ENCODE data around the gene TEC.

TEC gene

DNA sequence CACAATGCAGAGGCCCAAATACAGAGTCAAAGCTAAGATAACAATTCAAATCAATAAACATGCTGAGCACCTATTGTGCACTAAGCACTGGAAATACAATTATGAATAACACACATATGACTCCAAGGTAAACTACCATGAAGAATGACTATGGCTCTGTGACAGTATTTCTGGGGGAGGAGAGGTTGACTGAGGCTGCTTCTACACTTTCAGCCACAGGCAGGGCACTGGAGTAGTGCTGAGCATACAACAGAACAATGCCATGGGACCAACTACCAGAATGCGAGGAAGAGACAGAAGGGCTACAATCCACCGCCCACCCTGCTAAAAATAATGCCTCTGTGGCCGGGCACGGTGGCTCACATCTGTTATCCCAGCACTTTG, 13.7 kb downstream of the TEC start:
- peaks cover under 1% of the 10 kb centered on the region; the same call in 1 of the 2 replicates for H3F3A ChIP-seq (ENCODE audit: insufficient read depth, low read length)
- DNase-seq, result no peak
- no peaks in the 10 kb centered on the region for H3K9me2 ChIP-seq (replicated peaks; ENCODE audit: insufficient read depth, low read length)
- no peak overlapping the region for H3K4me3 ChIP-seq (ENCODE audit: low read length)
- H3K4me2 ChIP-seq (ENCODE audit: low read depth, low read length), result no peak overlapping the region
- TF ChIP-seq EZH2phosphoT487 (IDR thresholded peaks at IDR 0.05; ENCODE audit: low read length) (no peak), EZH2 (optimal IDR thresholded peaks at IDR 0.05; ENCODE audit: low read depth, low read length) (no peak)
- TF ChIP-seq, protein P1, sequence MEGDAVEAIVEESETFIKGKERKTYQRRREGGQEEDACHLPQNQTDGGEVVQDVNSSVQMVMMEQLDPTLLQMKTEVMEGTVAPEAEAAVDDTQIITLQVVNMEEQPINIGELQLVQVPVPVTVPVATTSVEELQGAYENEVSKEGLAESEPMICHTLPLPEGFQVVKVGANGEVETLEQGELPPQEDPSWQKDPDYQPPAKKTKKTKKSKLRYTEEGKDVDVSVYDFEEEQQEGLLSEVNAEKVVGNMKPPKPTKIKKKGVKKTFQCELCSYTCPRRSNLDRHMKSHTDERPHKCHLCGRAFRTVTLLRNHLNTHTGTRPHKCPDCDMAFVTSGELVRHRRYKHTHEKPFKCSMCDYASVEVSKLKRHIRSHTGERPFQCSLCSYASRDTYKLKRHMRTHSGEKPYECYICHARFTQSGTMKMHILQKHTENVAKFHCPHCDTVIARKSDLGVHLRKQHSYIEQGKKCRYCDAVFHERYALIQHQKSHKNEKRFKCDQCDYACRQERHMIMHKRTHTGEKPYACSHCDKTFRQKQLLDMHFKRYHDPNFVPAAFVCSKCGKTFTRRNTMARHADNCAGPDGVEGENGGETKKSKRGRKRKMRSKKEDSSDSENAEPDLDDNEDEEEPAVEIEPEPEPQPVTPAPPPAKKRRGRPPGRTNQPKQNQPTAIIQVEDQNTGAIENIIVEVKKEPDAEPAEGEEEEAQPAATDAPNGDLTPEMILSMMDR (IDR thresholded peaks at IDR 0.05; ENCODE audit: low read length), result no peak
- H3K9ac ChIP-seq (ENCODE audit: low read length), result no peak overlapping the region
- peaks cover 97% of the 10 kb centered on the region for H3K79me2 ChIP-seq (ENCODE audit: low read length)
- no peaks in the 10 kb centered on the region for H4K20me1 ChIP-seq (ENCODE audit: insufficient read depth, low read length)
- H3K27ac ChIP-seq (ENCODE audit: low read length), result no peak overlapping the region
- H3K4me1 ChIP-seq (ENCODE audit: low read length), result peaks cover 6% of the 10 kb centered on the region
- H3K27me3 ChIP-seq (replicated peaks; ENCODE audit: insufficient read depth, low read length), result no peaks in the 10 kb centered on the region
- H2AFZ ChIP-seq (ENCODE audit: low read length), result no peak overlapping the region
- no peaks in the 10 kb centered on the region for H3K9me3 ChIP-seq (replicated peaks; ENCODE audit: insufficient read depth, low read length)
- 0 out of 2 replicates have a peak, but pooled peaks cover 2% of the 10 kb centered on the region for H3K36me3 ChIP-seq (replicated peaks; ENCODE audit: insufficient read depth, low read length)

DNA sequence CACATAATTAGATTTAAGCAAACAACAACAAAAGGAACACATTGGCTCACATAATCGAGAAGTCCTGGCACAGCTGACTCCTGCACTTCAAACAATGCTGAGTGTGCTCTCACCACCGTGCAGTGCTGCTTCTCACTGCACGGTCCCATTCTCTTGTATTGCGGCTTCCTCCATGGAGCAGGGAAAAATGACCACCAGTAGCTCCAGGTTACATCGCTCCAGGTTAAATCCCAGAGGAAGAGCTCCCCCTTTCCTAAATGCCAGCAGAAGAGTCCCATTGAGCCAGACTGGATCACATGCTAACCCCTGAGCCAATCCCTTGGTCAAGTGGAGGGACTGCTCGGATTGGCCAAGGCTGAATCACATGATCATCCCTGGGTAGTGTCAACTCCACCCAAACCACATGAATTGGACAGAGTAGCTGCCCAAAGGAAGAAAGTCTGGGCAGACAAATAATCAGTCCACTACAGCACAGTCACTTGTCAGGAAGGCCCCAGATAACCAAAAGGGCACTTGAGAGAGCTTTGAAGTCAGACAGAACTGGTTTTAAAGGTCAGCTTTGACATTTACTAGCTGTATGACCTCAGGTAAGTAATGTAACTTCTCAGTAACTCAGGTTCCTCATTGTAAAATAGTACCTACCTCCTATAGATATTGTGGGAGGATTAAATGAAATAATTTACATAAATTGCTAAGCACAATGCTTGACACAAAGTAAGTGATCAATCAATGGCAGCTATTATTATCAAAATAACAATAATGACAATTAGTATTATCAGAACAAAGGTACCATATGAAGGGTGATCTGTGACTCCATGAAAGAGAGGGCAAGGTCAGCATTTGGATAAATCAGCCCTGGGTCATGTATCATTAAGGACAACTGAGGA, 14.3 kb downstream of the TEC start:
- Histone ChIP-seq H2AFZ (ENCODE audit: low read length) (no peak overlapping the region), H3K27me3 (replicated peaks; ENCODE audit: insufficient read depth, low read length) (no peaks in the 10 kb centered on the region), H3K4me2 (ENCODE audit: low read depth, low read length) (no peak overlapping the region), H3F3A (ENCODE audit: insufficient read depth, low read length) (no peaks in the 10 kb centered on the region), H3K4me3 (ENCODE audit: low read length) (no peak overlapping the region), H3K4me1 (ENCODE audit: low read length) (no peaks in the 10 kb centered on the region), H3K79me2 (ENCODE audit: low read length) (peaks cover 97% of the 10 kb centered on the region), H3K36me3 (replicated peaks; ENCODE audit: insufficient read depth, low read length) (peaks cover 6% of the 10 kb centered on the region; the same call in 1 of the 2 replicates), H3K9ac (ENCODE audit: low read length) (no peak overlapping the region), H3K9me3 (replicated peaks; ENCODE audit: insufficient read depth, low read length) (no peaks in the 10 kb centered on the region), H3K9me2 (replicated peaks; ENCODE audit: insufficient read depth, low read length) (no peaks in the 10 kb centered on the region), H3K27ac (ENCODE audit: low read length) (no peak overlapping the region), H4K20me1 (ENCODE audit: insufficient read depth, low read length) (no peaks in the 10 kb centered on the region)
- no peak for DNase-seq
- TF ChIP-seq EZH2 (optimal IDR thresholded peaks at IDR 0.05; ENCODE audit: low read depth, low read length), result no peak
- no peak for TF ChIP-seq EZH2phosphoT487 (IDR thresholded peaks at IDR 0.05; ENCODE audit: low read length)
- TF ChIP-seq, protein P1 (IDR thresholded peaks at IDR 0.05; ENCODE audit: low read length), result no peak

DNA sequence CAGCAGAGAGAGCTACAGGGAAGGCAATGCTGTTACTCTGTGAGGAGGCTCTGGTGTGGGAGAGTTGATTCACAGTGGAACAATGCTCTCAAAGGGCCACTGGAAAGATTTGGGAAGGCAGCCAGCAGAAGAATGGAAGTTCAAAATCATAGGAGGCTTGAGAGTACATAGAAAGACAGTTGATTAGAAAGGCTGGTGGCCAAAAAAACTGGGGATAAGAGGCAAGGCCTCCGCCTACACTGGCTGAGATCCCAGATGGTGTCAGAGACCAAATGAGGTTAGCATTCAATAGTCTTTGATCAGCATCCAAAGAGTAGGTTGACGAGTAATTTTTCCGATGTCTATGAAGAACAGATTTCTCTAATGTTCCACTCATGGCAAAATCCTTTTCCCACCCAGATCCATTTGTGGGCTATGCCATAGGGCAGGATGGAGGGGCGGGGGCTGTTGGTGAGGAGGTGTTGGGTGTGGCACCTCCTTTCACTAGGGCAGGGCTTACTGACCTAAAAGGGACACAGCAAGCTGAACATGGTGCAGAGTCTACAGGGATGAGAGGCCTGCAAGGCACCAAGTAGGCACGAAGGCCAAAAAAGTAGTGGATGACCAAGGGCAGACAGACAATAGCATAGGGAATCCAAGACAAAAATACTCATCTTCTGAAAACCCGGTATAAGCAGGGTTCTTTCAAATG, 15.1 kb downstream of the TEC start:
- no peak overlapping the region for H2AFZ ChIP-seq (ENCODE audit: low read length)
- peaks cover 97% of the 10 kb centered on the region for H3K79me2 ChIP-seq (ENCODE audit: low read length)
- TF ChIP-seq EZH2phosphoT487 (IDR thresholded peaks at IDR 0.05; ENCODE audit: low read length) (no peak), EZH2 (optimal IDR thresholded peaks at IDR 0.05; ENCODE audit: low read depth, low read length) (no peak)
- TF ChIP-seq, protein P1 (IDR thresholded peaks at IDR 0.05; ENCODE audit: low read length), result no peak
- H3F3A ChIP-seq (ENCODE audit: insufficient read depth, low read length), result no peaks in the 10 kb centered on the region
- H3K9me2 ChIP-seq (replicated peaks; ENCODE audit: insufficient read depth, low read length), result no peaks in the 10 kb centered on the region
- H3K36me3 ChIP-seq (replicated peaks; ENCODE audit: insufficient read depth, low read length), result peaks cover 6% of the 10 kb centered on the region; the same call in 1 of the 2 replicates
- no peak overlapping the region for H3K9ac ChIP-seq (ENCODE audit: low read length)
- DNase-seq, result no peak
- no peak overlapping the region for H3K4me2 ChIP-seq (ENCODE audit: low read depth, low read length)
- H3K4me3 ChIP-seq (ENCODE audit: low read length), result no peak overlapping the region
- no peaks in the 10 kb centered on the region for H4K20me1 ChIP-seq (ENCODE audit: insufficient read depth, low read length)
- H3K27me3 ChIP-seq (replicated peaks; ENCODE audit: insufficient read depth, low read length), result no peaks in the 10 kb centered on the region
- H3K4me1 ChIP-seq (ENCODE audit: low read length), result no peaks in the 10 kb centered on the region
- H3K9me3 ChIP-seq (replicated peaks; ENCODE audit: insufficient read depth, low read length), result no peaks in the 10 kb centered on the region
- H3K27ac ChIP-seq (ENCODE audit: low read length), result no peak overlapping the region

All from MM.1S (cell line).